GM04503 (cell line): Measurements from ENCODE around the gene RNF215.

Experiments used
- DNase-seq: peaks from one replicate; pipeline ENCODE4 v3.0.0-alpha.2; 2012; ENCODE audit warnings: low read depth

RNF215 gene

GRCh38 chr22:30386960-30387827, at the start of gene RNF215:
RNF215 (minus strand) TSS chr22:30387411; CDS start chr22:30387313, 98 bp downstream.
- no peak for DNase-seq

- DNase-seq = no peak
Observed at GRCh38 chr22:30436196-30436595, 49.0 kb upstream of the RNF215 start.

GRCh38 chr22:30435674-30436126, 48.5 kb upstream of the RNF215 start:
- no peak for DNase-seq

DNA sequence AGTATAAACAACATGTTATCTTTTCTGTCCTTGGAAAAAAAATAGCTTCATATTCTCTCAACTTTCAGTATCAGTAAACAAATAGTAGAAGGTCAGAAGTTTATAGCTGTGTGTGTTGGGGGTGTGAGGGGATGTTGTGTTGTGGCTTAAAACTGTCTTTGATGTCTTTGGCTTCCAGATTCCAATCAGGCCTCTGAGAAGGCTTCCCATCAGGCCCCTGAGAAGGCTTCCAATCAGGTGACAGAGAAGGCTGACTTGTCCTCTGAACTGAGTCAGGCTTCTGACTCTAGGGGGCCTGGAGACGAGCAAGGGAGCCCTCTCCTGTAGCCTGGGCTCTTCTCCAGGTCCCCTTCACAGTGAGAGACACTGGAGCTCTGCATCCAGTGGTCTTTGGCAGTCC, 47.6 kb upstream of the RNF215 start:
- DNase-seq = no peak

DNA sequence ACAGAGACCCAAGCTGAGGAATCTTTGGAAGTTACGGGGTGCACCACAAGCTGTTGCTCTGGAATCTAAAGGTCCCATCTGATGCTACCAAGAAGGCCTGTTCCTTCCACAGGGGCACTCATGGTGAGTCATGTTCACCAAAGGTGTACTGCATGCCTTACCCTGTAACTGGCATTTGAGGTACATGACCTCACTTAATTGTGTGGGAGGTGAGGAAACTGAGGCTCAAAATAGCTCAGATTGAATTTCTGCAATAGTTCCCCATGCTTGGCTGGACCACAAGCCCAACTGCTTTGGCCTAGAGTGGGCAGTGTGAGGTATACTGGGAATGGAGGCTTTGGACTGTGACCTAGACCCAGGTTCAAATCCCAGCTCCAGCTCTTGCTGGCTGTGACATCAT, 46.6 kb upstream of the RNF215 start:
- DNase-seq = no peak

- DNase-seq = no peak
Observed at GRCh38 chr22:30433227-30433626, 46.0 kb upstream of the RNF215 start.

DNA sequence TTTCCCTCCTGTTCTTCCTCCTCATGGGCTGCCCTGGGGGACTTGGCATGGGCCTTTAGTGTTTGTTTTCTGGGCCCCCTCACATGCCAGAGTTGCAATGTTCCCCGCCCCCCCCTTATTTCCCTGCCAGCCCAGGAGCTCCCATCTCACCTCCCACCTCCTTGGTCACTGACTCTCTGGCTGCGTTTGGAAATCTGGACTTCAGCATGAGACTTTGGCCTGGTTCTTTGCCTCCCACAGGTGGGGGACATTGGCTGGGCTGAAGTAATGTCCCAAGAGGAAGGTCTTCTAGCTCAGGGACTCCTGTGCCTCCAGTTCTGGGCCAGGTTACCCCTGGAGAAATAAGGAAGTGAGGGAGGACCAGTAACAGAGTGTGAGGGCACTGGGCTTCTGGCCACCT, 45.3 kb upstream of the RNF215 start:
- no peak for DNase-seq

DNA sequence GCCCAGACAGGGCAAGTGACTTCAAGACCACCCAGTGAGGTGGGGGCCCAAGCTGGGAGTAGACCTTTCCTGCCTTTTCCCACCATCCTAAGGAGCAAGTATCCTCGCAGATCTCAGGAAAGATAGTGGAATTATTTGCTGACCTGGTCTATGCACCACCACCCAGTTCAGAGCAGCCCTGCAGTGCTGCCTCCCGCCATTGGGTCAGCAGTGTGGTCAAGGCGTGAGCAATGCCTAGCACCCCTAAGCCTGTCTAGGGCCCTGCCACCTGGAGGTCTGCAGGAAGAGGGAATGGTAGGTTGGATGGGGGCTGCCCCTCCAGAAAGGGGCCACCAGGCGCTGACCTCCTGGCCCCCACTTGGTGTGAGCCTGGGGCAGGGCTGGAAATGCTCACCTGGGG, 44.9 kb upstream of the RNF215 start:
- no peak for DNase-seq

DNA sequence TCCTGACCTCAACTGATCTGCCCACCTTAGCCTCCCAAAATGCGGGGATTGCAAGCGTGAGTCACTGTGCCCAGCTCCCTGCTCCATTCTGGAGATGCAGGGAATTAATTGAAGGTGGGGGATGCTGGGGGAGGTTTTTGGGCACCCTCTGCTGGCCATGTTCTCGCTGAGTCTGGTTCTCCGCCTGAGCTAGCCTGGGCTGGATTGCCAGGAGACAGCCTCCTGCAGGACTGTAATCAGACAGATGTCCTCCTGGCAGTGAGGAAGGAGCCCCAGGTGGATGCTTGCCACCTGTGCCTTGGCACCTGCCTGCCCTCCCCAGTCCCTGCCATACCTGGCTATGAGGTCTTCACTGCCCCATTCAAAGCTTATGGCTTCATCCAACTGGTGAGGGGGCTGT, 43.7 kb upstream of the RNF215 start:
- DNase-seq = no peak

- no peak for DNase-seq
Observed at GRCh38 chr22:30429887-30430286, 42.7 kb upstream of the RNF215 start.

DNA sequence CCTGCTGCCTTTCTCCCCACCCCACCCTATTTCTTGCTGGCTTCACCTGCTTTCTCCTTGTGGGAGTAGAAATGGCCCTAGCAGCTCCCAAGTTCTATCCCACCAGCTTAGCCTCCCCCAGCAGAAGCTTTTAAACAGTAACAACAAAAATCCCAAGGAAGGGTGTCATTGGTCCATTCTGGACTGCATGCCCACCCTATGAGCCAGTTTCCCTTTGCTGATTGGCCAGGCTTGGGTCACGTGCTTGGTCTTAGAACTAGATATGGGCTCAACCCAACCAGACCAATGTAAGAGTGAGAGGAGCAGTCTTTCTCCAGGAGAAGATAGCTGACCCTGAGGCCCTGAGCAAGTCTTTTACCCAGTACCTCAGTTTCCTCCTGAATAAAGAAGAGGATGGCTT, 40.7 kb upstream of the RNF215 start:
- no peak for DNase-seq

DNA sequence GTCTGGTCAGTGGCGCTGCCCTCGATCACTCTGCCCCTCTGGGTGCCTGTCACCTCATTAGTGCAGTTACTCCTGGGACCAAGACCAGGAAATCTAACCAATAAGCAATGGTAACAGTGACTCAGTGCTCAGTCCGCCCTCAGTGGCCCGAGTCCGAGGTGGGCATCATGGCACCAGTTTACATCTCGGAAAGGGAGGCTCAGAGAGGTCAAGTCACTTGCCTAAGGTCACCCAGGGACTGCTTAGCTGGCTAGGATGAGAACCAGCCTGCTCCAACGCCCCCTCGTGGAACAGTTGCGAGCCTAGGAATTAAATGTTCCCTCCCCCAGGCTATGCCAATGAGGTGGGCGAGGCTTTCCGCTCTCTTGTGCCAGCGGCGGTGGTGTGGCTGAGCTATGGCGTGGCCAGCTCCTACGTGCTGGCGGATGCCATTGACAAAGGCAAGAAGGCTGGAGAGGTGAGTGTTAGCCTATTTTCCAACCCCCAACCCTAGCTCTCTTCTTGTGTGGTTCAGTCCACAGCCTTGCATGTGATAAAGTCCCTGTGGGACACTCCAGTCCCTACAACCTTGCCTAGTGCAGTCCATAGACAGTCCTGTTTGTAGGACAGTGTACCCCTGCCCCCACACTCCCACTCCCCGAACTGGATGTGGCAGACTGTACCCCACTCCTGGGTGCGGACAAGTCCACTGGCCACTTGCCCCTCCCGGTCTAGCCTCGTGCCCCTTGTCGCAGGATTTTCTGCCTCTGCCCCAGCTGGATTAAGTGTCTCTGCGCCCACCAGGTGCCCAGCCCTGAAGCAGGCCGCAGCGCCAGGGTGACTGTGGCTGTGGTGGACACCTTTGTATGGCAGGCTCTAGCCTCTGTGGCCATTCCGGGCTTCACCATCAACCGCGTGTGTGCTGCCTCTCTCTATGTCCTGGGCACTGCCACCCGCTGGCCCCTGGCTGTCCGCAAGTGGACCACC, 39.5 kb upstream of the RNF215 start:
- no peak for DNase-seq

DNA sequence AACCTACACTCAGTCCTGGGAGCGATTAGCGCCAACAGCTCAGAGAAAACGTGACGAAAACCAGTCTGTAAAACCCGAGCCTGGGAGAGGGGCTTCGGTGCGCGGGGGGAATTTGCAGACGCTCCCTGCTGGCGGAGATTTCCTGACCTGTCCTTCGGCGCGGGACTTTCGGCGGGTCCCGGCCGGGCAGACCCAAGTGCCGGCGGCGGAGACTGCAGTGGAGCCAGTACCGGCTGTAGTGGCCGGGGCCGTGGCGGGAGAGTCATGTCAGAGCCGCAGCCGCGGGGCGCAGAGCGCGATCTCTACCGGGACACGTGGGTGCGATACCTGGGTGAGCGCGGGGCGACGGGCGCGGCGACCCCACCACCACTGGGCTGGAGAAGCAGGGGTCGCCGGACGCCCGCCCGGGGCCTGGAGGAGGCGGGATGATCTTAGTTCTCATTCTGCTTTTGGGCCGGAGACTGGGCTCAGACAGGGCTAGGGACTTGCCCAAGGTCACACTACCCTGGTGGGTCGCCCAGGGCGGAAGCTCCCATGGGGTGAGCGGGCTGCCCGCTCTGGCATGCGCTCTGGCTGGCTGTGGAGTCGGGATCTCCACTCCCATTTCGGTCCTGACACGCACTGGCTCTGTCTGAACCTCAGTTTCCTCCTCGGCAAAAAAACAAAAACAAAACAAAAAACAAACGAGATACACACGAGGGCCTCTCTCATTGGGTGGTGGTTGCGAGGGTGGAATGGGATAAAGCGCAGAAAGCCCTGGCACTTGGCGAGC, 38.6 kb upstream of the RNF215 start, which contains the start of gene MTFP1:
TSS of gene MTFP1 (plus strand) at position 153 of the 772 bp plus-strand sequence. CDS start at position 265, 112 bp downstream.
- DNase-seq = no peak

DNA sequence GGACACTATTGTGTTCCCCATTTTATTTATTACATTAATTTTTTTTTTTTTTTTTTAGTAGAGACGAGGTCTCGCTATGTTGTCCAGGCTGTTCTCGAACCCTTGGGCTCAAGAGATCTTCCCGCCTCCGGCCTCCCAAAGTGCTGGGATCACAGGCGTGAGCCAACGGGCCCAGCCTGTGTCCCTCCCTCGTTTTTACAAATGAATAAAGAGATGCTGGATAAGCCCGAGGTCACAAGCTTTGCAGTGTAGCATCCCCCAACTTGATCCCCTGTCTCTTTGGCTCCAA, 38.1 kb upstream of the RNF215 start:
- DNase-seq = no peak

GRCh38 chr22:30424534-30425326, 37.5 kb upstream of the RNF215 start:
- DNase-seq = no peak

- DNase-seq = peak; percentile 95
Observed at GRCh38 chr22:30423959-30424533, 36.8 kb upstream of the RNF215 start.

DNA sequence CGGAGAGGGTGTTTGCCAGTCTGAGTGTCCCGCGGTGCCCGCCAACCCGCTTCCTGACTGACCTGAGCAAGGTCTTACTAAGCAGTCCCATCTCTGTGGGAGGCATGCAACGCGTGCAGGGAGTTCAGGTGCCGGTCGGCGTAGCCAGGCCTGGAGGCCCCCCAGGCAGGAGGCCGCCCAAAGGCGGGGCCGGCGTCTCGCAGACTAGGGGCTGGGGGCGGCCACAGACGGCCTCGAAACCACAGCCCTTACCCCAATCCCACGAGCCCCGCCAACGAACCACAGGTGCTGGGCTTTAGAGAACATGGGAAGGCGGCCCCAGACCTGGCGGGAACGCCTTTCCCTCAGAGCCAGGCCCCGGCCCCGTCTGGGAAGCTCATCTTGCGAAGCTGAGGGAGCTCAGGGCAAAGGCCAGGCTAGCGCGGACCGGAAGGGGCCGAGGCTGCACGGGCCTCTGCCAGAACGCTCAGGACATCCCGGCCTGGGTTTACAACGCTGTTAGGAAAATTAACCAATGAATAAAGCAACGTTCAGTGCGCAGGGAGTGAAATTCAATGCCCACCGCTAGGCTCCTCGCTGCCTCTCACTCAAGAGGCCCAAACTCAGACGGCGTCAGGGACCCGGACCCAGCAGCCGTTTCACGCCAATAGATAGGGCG, 36.2 kb upstream of the RNF215 start:
- DNase-seq = no peak

DNA sequence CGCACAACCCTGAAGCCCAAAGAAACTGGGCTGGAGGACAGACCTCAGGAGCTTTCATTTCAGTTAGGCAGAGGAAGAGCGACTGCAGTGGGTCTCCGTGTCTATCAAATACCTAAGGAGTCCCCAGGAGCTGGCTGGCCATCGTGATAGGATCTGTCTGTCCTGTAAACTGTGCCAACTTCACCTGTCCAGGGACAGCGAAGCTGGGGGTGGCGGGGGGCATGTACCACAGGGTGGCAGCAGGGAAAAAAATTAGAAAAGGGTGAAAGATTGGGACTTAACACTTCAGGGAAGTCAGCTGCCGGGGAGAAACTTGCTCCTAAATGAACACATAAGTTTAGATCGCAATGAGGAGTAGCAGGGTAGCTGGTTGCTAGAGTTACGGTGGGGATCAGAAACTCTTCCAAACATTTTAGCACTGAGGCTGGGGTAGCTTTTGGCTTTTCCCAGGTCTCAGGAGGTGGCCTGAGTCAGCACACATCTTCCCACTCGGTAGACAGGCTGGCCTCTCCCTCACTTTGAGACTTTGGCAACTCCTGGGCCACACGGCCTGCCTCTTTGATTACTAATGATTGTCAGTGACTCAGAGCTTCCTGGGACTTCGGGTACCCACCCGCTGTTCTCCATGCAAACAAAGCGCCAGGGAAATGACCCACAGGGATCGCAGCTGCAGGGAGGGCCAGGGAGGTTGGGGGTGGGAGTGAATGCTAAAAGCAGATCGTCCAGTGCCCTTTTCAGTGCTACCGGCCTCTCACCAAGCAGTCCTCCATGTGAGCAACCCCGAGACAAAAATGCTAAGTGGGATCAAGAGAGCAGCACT, 35.5 kb upstream of the RNF215 start:
- peak; percentile 82 for DNase-seq

GRCh38 chr22:30421695-30422480, 34.7 kb upstream of the RNF215 start:
- no peak for DNase-seq
